GM19239 (cell line): ENCODE data around the gene MED10.

ENCODE experiments used
- DNase-seq: peaks from one replicate; pipeline ENCODE4 v3.0.0; 2011; ENCODE audit warnings: low spot score; ENCODE audit not compliant: insufficient read length
- FAIRE-seq: peaks from 2 replicates; lab custom pipeline; 2011; peaks lifted over from hg19 to GRCh38; lab: Jason Lieb, UNC

The MED10 gene

DNA sequence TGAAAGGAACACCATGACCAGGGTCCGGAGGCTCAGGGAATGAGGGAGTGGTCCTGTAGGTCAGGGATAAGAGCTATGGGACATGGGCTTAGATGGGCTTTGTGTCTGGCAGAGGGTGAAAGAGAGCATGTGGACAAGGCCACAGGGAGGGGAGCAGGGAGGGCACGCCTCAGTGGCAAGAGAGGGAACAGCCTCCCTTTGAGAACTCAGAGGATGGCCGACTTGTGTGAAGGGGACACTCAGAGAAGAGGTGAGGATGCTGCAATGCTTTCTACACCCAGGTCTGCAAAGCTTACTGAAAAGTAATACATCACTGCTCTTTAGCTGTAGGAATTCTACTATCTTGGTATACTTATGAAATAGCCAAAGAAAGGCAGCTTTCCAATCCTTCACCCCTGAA lies 23.5 kb downstream of the MED10 start:
- FAIRE-seq (no peak), DNase-seq (no peak)

DNA sequence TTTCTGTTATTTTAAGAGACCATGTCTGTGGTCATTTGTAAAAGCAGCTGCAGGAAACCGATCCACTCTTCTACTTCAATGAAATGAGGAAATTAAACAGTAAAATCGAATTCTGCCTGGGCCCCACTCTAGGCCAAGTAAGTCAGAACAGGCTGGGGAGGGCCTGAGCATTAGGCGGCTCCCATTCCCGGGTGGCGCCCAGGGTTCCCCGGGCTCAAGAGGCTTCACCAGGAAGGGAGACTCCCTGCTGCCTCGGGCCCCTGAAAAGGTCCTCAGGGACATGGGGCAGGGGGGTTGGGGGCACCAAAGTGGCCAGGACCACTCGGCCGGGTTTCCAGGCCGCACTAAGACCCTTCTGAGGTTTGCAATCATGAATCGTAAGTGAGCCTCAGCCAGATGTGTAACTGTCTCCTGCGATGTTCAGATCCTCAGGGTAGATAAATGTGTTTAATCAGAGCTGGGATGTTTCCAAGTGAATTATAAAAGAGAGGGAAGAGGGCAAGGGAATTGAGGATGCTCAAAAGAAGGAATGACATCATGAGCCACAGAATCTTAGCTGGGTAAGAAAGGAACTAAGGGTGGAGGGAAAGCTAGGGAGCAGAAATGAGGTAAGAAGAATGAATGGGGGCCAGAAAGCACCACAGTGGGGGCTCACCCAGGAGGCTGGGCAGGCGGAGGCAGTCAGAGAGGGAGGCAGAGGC lies 24.6 kb downstream of the MED10 start:
- no peak for FAIRE-seq

DNA sequence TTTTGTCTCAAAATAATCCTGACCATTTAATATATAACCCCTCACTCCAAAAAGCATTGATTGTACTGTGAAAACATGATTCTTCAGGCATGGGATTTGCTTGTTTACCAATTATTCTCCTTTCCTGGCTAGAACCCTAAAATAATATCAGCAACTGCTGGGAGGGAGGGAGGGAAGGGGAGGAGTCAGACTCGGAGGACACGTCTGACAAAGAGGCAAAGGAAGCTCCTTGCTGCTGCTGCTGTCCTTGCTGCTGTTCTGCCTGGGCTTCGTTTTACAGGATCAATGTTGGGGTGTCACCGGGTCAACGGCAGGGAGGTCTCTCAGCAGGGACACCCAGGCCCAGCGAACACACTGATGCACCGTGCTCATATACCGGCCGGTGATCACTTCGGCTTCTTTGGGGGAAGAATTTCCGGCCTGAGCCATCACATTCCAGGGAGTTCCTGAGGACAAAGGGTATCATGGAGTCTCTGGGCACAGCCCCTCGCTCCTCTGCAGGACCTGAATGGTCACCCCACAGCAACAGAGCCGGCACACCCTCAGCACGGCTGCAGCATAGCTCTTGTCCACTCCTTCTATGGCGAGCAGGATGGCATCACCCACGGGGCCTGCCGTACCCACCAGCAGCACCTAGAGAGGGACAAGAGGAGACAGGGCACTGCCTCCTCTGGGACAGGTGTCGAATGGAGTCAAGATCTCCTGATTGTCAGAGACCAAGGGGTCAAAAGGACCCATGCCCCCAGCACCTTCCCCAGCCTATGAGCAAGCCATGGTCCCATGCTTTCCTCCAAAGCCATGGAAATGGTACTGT lies 27.9 kb downstream of the MED10 start:
- no peak for FAIRE-seq
- no peak for DNase-seq

More for the DNA sequence above, 24.6 kb downstream of the MED10 start:
- DNase-seq = no peak

DNA sequence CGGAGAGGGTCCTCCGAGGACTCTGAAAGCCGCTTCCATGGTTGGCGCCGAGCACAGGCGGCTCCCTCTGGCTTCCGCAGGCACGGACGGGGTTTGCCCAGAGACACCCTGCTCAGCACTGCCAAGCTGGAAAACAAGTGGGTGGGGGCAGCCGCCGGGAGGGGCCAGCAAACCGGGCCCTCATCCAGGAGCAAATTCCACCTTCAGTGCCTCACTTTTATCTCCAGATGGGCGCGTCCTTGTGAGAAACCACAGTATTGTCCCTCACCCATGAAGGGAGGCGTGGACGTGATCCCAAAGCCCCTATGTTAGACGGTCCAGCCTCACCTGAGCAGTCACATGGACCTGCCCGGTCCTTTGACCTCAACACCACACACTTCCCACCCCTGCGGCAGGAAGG lies 29.0 kb downstream of the MED10 start:
- FAIRE-seq = no peak

DNA sequence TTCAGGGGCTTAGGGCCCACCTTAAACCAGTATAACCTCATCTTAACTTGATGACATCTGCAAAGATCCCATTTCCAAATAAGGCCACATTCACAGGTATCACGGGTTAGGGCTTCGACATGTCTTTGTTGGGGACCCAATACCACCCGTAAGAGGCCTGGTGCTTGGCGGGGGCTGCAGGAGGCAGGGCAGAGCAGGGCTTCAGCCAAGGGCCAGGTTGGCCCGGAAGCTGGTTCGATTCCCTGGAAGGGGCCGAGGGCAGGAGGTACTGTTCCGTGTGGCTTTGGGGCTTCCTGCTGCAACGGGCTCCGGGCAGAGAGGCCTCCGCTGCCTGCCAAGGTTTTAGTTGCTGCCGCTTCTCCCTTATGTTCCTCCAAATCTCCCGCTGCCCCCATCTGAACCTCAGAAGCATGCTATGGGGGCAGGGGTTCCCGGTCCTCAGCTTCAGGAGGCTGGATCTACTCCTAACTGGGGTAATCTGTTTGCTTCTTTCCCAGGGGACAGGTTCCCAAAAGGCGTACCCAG lies 29.8 kb downstream of the MED10 start:
- no peak for DNase-seq
- FAIRE-seq = no peak

More for the DNA sequence above, 29.0 kb downstream of the MED10 start:
- DNase-seq = no peak

DNA sequence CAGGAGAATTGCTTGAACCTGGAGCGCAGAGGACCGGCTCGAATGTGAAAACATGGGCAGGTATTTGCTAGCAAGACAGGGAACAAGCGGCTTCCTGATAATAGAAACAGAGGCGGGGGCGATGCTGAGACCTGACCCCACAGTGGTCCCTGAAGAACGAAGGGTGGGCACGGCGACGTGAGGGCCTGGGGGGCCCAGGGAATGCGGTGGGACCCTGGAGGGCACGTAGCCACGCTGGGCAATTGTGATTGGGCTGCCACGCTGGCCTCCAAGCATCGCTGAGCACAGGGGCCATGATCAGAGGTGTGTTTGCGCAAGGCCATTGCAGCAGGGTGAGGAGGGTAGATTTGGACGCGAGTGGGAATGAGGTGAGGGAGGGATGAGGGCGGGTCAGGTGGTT lies 30.7 kb downstream of the MED10 start:
- FAIRE-seq (no peak), DNase-seq (no peak)

DNA sequence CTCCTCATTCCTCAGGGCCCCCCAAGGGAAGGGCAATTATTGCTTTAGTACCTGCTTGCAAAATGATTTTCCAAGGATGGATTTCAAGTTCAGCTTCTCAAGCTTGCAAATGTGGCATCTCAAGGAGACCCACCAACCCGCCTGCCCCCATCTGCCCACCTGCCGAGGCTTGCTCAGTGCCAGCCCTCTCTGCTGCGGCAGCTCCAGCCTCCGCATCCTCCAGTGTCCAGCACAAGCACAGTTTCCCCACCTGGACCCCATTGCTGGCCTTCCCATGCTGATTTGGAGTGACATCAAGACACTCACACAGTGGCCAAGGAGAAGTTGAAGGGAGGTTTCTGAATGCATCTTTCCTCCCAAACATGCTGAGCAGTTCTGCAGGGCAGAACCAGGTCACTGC lies 31.2 kb downstream of the MED10 start:
- no peak for DNase-seq
- no peak for FAIRE-seq

DNA sequence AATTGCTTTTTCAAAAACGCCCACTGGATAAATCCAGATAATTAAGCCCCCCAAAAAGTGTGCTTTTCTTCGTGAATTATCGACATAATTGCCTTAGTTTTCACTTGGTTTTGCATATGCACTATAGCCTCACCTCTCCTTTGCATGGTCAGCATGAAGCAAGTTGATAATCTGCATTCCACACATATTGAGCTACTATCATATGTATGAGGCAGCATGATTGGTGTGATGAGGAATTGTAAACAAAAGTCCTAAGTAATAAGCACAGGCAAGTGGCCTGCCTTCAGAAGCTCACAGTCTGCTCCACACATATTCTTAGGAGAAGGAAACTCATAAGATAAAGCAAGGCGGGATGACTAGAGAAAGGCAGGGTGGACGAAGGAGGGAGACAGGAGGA lies 33.8 kb downstream of the MED10 start:
- DNase-seq (no peak), FAIRE-seq (no peak)

DNA sequence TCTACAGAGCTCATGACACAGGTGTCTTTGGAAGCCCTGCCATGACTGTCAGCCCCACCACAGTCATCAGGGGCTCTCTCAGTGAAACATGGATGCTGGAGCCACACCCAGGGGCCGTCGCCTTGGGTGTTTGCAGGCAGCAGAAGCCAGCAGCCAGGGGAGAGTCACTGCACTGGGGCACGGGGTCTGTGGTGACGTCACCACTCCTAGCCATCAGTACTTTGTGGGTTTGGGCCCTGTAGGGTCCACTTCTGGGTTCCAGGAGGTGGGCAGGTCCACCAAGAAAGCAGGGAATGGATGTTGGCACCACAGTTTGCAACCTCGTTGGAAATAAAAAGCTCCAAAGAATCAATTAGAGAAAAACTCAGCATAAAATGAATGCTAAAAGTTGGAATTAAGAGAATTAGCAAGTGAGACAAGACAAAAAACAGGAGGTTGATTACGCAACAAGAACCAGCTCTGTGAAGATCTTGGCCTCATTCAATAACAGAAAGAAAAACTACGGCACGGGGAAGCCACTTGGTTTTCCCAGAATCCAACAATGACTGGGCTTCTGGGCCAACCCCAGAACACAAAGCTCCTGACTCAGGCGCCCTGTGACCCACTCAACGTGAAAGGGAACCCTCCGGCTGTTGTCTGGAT lies 34.3 kb downstream of the MED10 start:
- DNase-seq = no peak
- FAIRE-seq = no peak

DNA sequence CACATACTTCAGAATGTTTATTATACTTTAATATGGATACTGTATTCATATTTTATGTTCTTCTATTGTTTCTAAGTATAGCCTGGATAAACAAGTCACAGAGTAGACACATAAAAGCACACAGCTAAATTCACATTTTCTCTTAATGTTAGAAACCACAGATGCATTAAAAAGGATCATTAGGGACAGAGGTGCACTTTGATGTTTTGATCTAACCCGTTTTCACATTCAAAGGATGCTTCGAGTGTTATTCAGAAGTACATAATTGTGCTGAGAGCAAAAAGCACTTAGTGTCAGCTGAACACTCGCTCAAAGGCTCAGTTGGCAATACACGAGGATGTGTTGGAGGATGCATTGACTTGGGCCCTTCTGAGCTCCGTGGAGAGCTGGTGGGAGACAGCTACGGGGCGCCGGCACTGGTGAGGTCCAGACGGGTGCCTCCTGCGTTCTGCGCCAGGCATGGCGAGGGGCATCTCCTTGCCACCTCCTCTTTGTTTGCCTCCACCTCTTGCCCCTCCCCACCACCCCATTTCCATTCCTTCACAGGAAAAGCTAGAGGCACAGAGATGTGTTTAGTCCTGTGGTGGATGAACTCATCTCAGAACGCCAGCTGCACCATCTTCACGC lies 35.5 kb downstream of the MED10 start:
- FAIRE-seq (no peak), DNase-seq (no peak)

DNA sequence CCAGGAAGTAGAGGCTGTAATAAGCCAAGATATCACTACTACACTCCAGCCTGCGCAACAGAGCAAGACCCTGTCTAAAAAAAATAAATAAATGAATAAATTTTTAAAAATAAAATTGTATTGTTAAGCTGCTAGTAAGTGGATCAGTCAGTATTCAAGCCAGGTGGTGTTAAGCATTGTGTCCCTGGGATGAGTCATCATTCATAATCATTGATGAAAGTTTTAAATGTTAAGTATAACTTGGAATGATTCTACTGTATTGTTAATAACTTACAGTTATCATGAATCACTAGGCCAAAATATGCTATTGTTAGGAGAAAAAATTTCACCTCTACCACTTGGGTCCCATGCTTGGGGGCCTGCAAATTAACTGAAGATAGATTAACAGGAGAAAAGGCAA lies 38.2 kb downstream of the MED10 start:
- DNase-seq (no peak), FAIRE-seq (no peak)

DNA sequence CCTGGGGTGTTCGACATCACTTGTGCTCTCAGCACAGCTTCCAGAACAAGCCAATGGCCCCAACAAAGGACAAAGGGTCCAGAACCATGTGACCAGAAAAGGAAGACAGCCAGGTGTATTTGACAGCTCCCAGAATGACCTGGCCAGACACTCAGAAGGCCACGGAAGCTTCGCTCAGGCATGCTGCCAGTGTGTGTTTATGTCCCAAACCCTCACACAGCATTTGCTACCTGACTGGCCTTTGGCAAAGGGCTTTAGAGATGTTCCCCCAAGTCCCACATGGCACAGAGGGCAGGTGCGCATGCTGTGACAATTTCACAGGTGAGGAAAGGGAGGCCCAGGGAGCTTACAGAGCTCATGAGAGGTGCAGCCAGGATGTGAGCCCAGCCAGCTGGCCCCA lies 39.5 kb downstream of the MED10 start:
- FAIRE-seq = no peak

DNA sequence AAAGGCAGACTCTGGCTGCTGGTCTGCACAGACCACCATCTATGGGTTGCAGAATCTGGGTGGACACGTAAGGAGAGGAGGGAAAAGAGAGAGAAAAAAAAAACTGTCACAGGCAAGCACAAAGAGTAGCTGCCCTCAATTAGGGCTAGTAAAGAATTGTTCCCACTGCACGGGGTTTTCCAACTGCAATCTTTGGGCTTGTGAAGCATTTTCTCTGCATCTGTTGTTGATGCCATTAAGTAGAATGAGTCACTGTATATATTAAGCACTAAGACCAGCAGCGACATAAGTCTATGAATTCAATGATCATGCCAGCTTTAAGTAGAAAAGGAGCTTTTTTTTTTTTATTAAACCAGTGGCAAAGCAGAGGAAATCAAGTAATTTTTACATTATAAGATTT lies 40.2 kb downstream of the MED10 start:
- no peak for FAIRE-seq
- DNase-seq = no peak

More for the DNA sequence above, 39.5 kb downstream of the MED10 start:
- DNase-seq = no peak

DNA sequence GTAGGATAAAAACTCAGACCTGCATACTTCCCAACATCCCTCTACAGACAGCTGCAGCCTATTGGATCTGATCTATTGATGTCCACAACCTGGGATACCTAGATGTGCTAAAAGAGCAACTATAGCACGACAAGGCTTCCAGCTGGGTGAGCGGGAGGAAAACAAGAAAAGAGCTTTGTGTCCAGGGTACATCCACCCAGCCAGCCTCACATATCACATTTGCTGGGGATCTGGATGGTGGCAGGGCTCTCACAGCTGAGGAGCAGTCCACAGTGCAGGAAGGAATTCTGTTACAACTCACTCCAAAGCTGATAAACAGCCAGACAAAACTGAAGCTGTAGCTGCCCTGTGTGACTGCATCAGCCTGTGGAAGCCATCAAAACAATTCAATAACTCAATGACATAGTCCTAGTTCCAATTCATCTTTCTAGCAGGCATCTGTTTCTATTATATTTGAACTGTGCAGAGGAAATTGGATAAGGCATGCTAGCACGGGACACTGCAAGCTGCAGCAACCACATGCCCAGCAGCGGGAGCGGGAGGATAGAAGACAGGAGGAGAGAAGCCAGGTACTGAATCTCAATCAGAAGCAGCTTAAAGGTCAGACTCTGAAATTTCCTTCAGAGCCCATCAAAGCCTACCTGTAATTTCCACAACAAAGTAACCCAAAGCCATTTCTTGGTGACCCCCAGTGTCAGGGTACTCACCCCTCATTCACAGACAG lies 45.0 kb downstream of the MED10 start:
- DNase-seq = no peak
- no peak for FAIRE-seq

DNA sequence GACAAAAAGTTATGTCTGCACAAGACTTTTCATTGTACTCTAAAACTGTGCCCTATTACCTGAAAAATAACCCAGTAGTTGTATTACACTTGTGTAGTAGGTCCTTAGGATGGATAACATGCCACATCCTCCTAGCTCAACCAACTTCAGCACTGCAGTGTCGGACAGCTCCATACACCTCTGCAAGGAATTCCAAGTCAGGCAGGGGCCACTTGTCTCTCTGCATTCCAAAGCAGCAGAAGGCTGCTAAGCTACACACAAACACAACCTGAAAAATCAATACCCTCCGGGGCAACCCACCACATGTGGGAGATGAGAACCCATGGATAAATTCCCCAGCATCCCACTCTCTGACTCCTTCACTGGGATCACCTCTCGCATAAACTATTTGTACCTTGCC lies 50.2 kb downstream of the MED10 start:
- DNase-seq = no peak

DNA sequence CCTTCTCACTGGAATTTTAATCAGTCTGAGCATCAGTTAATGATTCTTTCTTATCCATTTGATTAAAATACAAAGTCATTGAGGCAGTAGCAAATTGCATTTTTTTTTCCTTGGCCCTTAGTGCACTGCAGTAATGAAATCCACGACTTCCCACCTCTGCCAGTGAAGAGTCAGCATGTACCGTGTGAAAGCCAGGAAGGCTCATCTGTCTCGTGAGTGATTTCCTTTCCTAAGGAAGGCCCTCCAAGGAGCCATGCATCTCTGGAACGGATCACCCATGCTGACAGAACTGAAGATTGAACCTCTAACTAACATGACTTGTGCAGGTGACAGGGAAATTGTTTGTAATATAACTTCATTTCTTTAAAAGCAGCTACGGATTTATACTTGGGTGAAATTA lies 51.6 kb downstream of the MED10 start:
- DNase-seq = no peak
- FAIRE-seq = no peak

More for the DNA sequence above, 50.2 kb downstream of the MED10 start:
- FAIRE-seq = no peak

DNA sequence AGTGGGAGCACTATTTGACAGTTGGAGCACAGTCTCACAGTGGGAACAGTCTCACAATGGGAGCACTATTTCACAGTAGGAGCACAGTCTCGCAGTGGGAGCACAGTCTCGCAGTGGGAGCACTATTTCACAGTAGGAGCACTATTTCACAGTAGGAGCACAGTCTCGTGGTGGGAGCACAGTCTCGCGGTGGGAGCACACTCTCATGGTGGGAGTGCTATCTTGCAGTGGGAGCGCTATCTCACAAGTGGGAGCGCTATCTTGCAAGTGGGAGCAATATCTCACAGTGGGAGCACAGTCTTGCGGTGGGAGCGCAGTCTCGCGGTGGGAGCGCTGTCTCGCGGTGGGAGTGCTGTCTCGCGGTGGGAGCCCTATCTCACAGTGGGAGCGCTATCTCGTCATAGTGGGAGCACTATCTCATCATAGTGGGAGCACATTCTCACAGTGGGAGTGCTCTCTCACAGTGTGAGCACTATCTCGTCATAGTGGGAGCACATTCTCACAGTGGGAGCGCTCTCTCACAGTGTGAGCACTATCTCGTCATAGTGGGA lies 56.1 kb downstream of the MED10 start:
- DNase-seq (no peak), FAIRE-seq (no peak)
